Measurements from ENCODE around the gene RNF144A. TPM values are rescaled to one million over a fixed set of nuclear protein-coding genes. Genes with fewer than 3 reads are reported as not detected.

RNF144A gene
- total RNA-seq, 1 donor from 2014 or later, result 52.8 TPM

DNA sequence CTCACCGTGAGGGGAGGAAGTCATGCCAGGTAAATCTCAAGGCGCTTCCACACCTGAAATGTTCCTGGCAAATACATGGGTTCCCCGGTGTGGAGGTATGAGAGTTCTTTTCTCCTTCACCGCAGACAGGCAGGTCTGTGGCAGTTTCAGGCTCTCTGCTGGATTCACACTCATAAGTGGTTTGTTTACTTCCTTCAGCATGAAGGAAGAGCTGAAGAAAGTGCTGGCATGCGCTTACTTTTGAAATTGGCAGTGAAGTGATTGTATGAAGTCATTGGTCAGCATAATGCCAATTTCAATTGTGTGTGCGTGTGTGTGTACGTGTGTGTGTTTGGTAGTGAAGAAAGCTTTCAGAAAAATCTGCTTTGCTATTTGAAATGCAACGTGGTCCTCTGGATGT lies 43.4 kb downstream of the RNF144A start:
- no peak for DNase-seq (ENCODE audit: low spot score in 2 of 2, unreplicated experiment in 2 of 2)
- peaks cover 5% of the 10 kb centered on the region for H3K9me3 Mint-ChIP-seq
- H3K4me3 Mint-ChIP-seq, result no peak overlapping the region
- no peak overlapping the region for H3K27ac Mint-ChIP-seq
- TF ChIP-seq, protein P1, sequence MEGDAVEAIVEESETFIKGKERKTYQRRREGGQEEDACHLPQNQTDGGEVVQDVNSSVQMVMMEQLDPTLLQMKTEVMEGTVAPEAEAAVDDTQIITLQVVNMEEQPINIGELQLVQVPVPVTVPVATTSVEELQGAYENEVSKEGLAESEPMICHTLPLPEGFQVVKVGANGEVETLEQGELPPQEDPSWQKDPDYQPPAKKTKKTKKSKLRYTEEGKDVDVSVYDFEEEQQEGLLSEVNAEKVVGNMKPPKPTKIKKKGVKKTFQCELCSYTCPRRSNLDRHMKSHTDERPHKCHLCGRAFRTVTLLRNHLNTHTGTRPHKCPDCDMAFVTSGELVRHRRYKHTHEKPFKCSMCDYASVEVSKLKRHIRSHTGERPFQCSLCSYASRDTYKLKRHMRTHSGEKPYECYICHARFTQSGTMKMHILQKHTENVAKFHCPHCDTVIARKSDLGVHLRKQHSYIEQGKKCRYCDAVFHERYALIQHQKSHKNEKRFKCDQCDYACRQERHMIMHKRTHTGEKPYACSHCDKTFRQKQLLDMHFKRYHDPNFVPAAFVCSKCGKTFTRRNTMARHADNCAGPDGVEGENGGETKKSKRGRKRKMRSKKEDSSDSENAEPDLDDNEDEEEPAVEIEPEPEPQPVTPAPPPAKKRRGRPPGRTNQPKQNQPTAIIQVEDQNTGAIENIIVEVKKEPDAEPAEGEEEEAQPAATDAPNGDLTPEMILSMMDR (IDR thresholded peaks at IDR 0.05; ENCODE audit: unreplicated experiment), result no peak
- H3K4me1 Mint-ChIP-seq, result peaks cover 17% of the 10 kb centered on the region
- peaks cover 22% of the 10 kb centered on the region for H3K36me3 Mint-ChIP-seq
- H3K27me3 Mint-ChIP-seq (ENCODE audit: low read depth), result no peaks in the 10 kb centered on the region

DNA sequence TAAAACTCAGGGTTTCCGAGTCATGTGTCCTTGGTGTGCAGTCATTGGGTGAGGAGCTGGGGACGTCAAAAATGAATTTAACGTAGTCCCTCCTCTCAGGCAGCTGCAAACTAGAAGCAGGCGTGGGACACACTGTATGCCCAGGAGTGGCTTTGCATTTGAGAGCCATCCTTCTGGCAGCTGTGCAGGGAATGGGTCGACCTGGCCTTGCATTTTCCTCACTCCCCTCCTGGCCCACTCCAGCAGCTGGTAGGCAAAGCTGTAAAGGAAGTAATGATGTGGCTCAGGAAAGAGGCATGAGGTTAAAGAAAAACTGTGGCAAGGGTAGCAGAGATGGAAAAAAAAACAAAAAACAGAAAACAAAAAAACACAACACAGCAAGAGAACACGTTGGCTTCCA lies 46.5 kb downstream of the RNF144A start:
- H3K4me3 Mint-ChIP-seq, result no peak overlapping the region
- peaks cover 5% of the 10 kb centered on the region for H3K9me3 Mint-ChIP-seq
- TF ChIP-seq, protein P1 (IDR thresholded peaks at IDR 0.05; ENCODE audit: unreplicated experiment), result no peak
- no peak overlapping the region for H3K27ac Mint-ChIP-seq
- peaks cover 4% of the 10 kb centered on the region for H3K4me1 Mint-ChIP-seq
- H3K27me3 Mint-ChIP-seq (ENCODE audit: low read depth), result no peaks in the 10 kb centered on the region
- peaks cover 26% of the 10 kb centered on the region for H3K36me3 Mint-ChIP-seq
- no peak for DNase-seq (ENCODE audit: low spot score in 2 of 2, unreplicated experiment in 2 of 2)

DNA sequence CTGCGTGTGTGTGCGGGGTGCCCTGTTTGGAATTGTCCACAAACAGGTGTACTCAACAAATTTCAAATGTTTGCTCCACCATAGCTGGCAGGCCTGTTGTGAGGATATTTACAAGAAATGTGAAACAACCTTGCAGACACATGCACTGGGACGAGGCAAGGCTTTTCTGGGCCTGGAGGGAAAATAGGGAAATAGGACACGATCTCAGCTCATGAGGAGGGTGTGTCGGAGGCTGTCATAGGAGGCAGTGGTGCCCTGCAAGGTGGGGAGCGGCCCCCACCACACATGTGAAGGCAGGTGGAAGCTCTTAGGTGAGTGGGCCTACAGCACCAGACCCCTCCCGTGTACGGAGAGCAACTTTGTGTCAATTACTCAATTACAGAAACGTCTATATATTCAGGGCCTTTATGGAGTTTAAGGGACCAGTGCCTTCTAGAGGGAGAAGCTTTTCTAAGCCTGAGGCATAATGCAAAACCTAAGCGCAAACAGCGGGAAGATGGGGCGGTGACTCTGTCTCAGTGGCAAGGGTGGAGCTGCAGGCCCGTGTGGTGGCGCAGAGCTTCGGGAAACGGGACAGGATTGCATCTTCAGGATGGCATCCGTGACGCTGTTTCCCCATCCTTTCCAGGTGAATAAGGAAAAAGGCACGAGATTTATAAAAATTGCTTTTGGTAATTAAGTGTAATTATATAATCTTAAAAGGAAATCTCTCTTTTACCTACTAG lies 48.0 kb downstream of the RNF144A start:
- Mint-ChIP-seq H3K27me3 (ENCODE audit: low read depth) (no peaks in the 10 kb centered on the region), H3K4me1 (peaks cover 4% of the 10 kb centered on the region), H3K27ac (no peak overlapping the region), H3K9me3 (peaks cover 5% of the 10 kb centered on the region), H3K36me3 (peaks cover 29% of the 10 kb centered on the region), H3K4me3 (no peak overlapping the region)
- DNase-seq (ENCODE audit: low spot score in 2 of 2, unreplicated experiment in 2 of 2), result no peak
- TF ChIP-seq, protein P1 (IDR thresholded peaks at IDR 0.05; ENCODE audit: unreplicated experiment), result no peak

DNA sequence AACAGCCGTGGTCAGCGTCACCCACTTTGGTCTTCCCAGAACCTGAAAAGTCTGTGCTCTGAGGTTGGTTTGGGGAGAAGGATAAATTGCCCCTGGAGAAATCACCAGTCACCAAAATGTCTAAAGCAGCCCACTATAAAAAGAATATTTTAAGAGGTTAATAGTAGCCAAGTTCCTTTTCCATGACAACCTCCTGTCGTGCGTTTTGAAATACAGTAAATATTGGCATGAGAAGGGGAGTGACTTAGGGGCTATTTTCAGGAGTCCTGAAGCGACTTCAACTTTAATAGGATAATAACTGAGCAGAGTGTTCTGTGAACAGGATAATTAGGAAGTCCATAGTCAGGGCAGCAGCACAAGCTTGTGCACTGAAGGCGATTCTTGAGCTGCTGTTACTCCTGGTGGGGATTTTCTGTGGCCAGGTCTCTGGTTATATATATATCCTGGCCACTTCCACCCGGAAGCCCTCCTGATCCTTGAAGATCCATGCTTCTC lies 49.3 kb downstream of the RNF144A start:
- DNase-seq (ENCODE audit: low spot score in 2 of 2, unreplicated experiment in 2 of 2), result no peak
- Mint-ChIP-seq H3K4me1 (peaks cover 9% of the 10 kb centered on the region), H3K36me3 (peaks cover 38% of the 10 kb centered on the region), H3K9me3 (peaks cover 5% of the 10 kb centered on the region), H3K4me3 (no peak overlapping the region), H3K27me3 (ENCODE audit: low read depth) (no peaks in the 10 kb centered on the region), H3K27ac (no peak overlapping the region)
- TF ChIP-seq, protein P1 (IDR thresholded peaks at IDR 0.05; ENCODE audit: unreplicated experiment), result no peak

DNA sequence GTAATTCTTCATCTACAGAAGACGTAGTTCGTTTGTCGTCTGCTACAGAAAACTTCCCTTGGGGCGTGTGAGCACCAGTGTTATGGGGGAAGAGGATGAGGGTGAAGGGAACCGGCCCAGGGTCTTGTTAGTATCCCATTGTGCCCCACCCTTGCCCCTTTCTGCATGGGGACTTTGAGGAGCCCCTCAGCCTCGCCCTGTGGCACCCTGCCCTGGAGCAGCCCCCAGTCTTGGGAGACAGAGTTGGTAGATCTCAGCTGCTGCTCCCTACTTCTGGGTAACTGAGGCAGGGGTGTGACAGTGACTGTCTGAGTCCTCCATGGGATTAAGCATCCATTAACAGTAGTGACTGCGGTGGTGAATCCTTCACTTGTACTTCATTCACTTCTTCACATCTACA lies 50.1 kb downstream of the RNF144A start:
- peaks cover 16% of the 10 kb centered on the region for H3K4me1 Mint-ChIP-seq
- no peak overlapping the region for H3K4me3 Mint-ChIP-seq
- H3K27me3 Mint-ChIP-seq (ENCODE audit: low read depth), result no peaks in the 10 kb centered on the region
- H3K9me3 Mint-ChIP-seq, result peaks cover 5% of the 10 kb centered on the region
- H3K36me3 Mint-ChIP-seq, result peaks cover 36% of the 10 kb centered on the region
- no peak for DNase-seq (ENCODE audit: low spot score in 2 of 2, unreplicated experiment in 2 of 2)
- TF ChIP-seq, protein P1 (IDR thresholded peaks at IDR 0.05; ENCODE audit: unreplicated experiment), result no peak
- H3K27ac Mint-ChIP-seq, result no peak overlapping the region
